ENCODE measurements around the gene NCS1.

- TF ChIP-seq CTCF (IDR thresholded peaks at IDR 0.05) (no peak), POLR2A (IDR thresholded peaks at IDR 0.05) (no peak)
Observed at GRCh38 chr9:130128251-130128650, 44.0 kb upstream of the NCS1 start.
